CD14-positive monocyte (primary cell): ENCODE data around the gene NARS2. TPM values are rescaled to one million over a fixed set of nuclear protein-coding genes. Genes with fewer than 3 reads are reported as not detected.

ENCODE experiments used
- DNase-seq, 3 donors: peaks; one replicate each; pipeline ENCODE4 v3.0.0-alpha.2; 2011 to 2022
- H2AFZ ChIP-seq: 2 replicates; pipeline ENCODE4 v1.6.0; 2012; ENCODE audit warnings: mild to moderate bottlenecking, low read depth, low read length, inconsistent platforms; ENCODE audit not compliant: insufficient read depth, poor library complexity, severe bottlenecking
- H3K27ac ChIP-seq, 2 donors: 1 replicate in 1 of 2; 2 replicates in 1 of 2; pipeline ENCODE4 v1.5.1; 2012 to 2013; ENCODE audit warnings: low read length in 2 of 2, control low read depth in 1 of 2, inconsistent platforms in 1 of 2, low read depth in 1 of 2, mild to moderate bottlenecking in 1 of 2
- H3K27me3 ChIP-seq, 2 donors: one replicate each; pipeline versions ENCODE4 v1.6.0 to v1.6.1; 2011 to 2013; ENCODE audit warnings: low read length in 2 of 2; ENCODE audit not compliant: control insufficient read depth in 2 of 2, insufficient read depth in 2 of 2
- H3K36me3 ChIP-seq, 2 donors: replicated peaks in 1 of 2; 1 replicate in 1 of 2; 2 replicates in 1 of 2; pipeline versions ENCODE4 v1.5.1 to v1.6.1; 2012 to 2013; ENCODE audit warnings: low read length in 2 of 2, control low read depth in 1 of 2, inconsistent platforms in 1 of 2, mild to moderate bottlenecking in 1 of 2; ENCODE audit not compliant: insufficient read depth in 2 of 2, control insufficient read depth in 1 of 2
- H3K4me1 ChIP-seq, 2 donors: 1 replicate in 1 of 2; 2 replicates in 1 of 2; pipeline versions ENCODE4 v1.5.1 to v1.6.1; 2012 to 2013; ENCODE audit warnings: low read length in 2 of 2, control low read depth in 1 of 2, inconsistent platforms in 1 of 2, mild to moderate bottlenecking in 1 of 2, moderate library complexity in 1 of 2; ENCODE audit not compliant: insufficient read depth in 2 of 2, control insufficient read depth in 1 of 2
- H3K4me2 ChIP-seq: replicated peaks from 2 replicates; pipeline ENCODE3; 2012; ENCODE audit warnings: low read length, moderate library complexity, mild to moderate bottlenecking; ENCODE audit not compliant: poor library complexity, severe bottlenecking; ENCODE audit errors: extremely low read depth
- H3K4me3 ChIP-seq, 3 experiments: fragments of 200-600 bp in 1 of 3; sonication (generic) in 1 of 3; replicated peaks in 1 of 3; 1 replicate in 2 of 3; 2 replicates in 1 of 3; pipeline ENCODE4 v1.5.1; 2011 to 2013; ENCODE audit warnings: low read length in 3 of 3, mild to moderate bottlenecking in 3 of 3, control low read depth in 2 of 3, low read depth in 2 of 3, inconsistent platforms in 1 of 3, moderate library complexity in 1 of 3
- H3K79me2 ChIP-seq: 2 replicates; pipeline ENCODE4 v1.6.0; 2012; ENCODE audit warnings: mild to moderate bottlenecking, control low read depth, inconsistent platforms, low read length, moderate library complexity; ENCODE audit not compliant: insufficient read depth
- H3K9ac ChIP-seq: 2 replicates; pipeline ENCODE4 v1.6.0; 2017; ENCODE audit warnings: low read length, mild to moderate bottlenecking; ENCODE audit not compliant: insufficient read depth, poor library complexity, severe bottlenecking
- H3K9me3 ChIP-seq, 2 donors: replicated peaks in 1 of 2; 1 replicate in 1 of 2; 2 replicates in 1 of 2; pipeline versions ENCODE4 v1.5.1 to v1.6.1; 2012 to 2013; ENCODE audit warnings: low read length in 2 of 2, control low read depth in 1 of 2; ENCODE audit not compliant: control insufficient read depth in 1 of 2, insufficient read depth in 1 of 2
- H4K20me1 ChIP-seq: 2 replicates; pipeline ENCODE4 v1.6.0; 2012; ENCODE audit warnings: mild to moderate bottlenecking, low read length, control low read depth, moderate library complexity; ENCODE audit not compliant: insufficient read depth
- H3K27ac Mint-ChIP-seq, 7 donors: one replicate each; pipeline ENCODE4 v1.8.0; 2020; ENCODE audit warnings: mild to moderate bottlenecking in 7 of 7, mixed read lengths in 7 of 7, moderate library complexity in 6 of 7, inconsistent platforms in 2 of 7
- H3K27me3 Mint-ChIP-seq, 3 donors: one replicate each; pipeline ENCODE4 v1.8.0; 2021 to 2022; ENCODE audit warnings: low read depth in 3 of 3, mild to moderate bottlenecking in 3 of 3, mixed read lengths in 3 of 3, moderate library complexity in 3 of 3, inconsistent platforms in 1 of 3
- H3K36me3 Mint-ChIP-seq, 2 donors: one replicate each; pipeline ENCODE4 v1.8.0; 2020; ENCODE audit warnings: mixed read lengths in 2 of 2, inconsistent platforms in 1 of 2, mild to moderate bottlenecking in 1 of 2
- H3K4me1 Mint-ChIP-seq: one replicate; pipeline ENCODE4 v1.8.0; 2020; ENCODE audit warnings: mild to moderate bottlenecking, mixed read lengths
- H3K4me3 Mint-ChIP-seq, 2 donors: one replicate each; pipeline ENCODE4 v1.8.0; 2020; ENCODE audit warnings: mild to moderate bottlenecking in 2 of 2, mixed read lengths in 2 of 2, moderate library complexity in 1 of 2
- H3K9me3 Mint-ChIP-seq, 7 donors: one replicate each; pipeline ENCODE4 v1.8.0; 2020 to 2022; ENCODE audit warnings: mixed read lengths in 7 of 7, mild to moderate bottlenecking in 6 of 7, moderate library complexity in 6 of 7, inconsistent platforms in 2 of 7
- CTCF ChIP-seq: fragments of 200-600 bp; IDR thresholded peaks from one replicate; pipeline ENCODE4 v1.8.0; 2022; ENCODE audit warnings: antibody characterized with exemption, mild to moderate bottlenecking
- WGBS: methylation state at CpG from one replicate; pipeline ENCODE4 v1.1.5; 2013; ENCODE audit warnings: missing lambda C conversion rate; ENCODE audit not compliant: insufficient coverage; 5-methylcytosine and 5-hydroxymethylcytosine counted together
- intact Hi-C, 2 donors: fragments of 100-400 bp; cut with micrococcal nuclease; formaldehyde crosslinking; loops; one replicate each; pipeline versions ENCODE4 v1.15.0 to v1.15.1; 2023
- polyA plus RNA-seq, 3 donors: library from polyadenylated mRNA; depleted of rRNA in 1 of 3; unstranded in 2 of 3; stranded (reverse) in 1 of 3; fragments of 300-500 nt in 2 of 3; fragments of >200 nt in 1 of 3; fragmentation: Illumina TruSeq in 2 of 3; gene quantifications; 1 replicate in 2 of 3; 2 replicates in 1 of 3; pipeline ENCODE4 v1.2.3, GENCODE V29; 2012 to 2021

NARS2 gene
- polyA plus RNA-seq, 3 donors: 4.3 to 6.6 (median 4.9) TPM

DNA sequence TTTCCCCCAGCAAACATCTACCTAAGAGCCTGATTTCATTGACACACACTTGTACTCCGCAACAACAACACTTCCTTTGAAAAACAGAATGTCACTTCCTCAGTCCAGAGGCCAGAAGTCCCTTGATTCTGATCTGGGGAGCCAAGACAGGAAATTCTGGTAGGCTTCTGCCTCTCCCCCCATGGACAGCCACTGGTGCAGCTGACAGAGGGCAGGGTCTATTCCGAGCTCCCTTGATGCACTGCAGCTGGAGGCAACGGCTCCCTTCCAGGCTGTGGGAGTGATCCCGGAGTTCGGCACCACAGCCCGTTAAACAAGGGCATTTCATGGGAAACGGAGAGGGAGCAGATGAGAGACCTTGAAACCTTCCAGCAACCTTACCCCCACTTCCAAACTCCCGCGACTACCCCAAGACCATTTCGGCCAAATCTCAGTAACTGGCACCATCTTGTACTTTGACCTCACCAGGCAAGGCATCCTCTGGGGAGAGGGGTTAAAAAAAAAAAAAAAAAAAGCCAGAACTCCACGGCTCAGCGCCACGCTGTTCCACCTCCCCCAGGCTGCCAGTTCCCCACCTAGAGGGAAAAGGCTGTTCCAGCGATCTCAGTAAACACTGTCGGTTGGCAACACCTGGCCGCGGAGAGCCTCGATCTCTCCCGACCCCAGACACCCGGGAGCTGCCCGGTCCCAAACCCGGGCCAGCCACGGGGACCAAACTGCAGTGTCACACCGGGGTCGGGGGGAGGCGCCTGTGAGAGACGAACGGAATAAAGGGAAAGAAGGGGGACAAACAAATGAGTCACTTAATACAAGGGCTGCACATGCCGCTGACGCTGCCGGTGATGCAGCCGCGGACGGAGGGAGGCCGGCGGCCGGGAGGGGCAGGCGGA is 158.1 kb downstream of the NARS2 start:
- Histone ChIP-seq H3K4me1 (peaks cover 70 to 80% of the 10 kb centered on the region in 2 donors), H3K9me3 (no peaks in the 10 kb centered on the region), H3K27me3 (no peaks in the 10 kb centered on the region), H3K79me2 (peaks cover 68% of the 10 kb centered on the region), H3K36me3 (no peaks in the 10 kb centered on the region), H3K4me2 (peak overlapping the region; percentile 89), H3K9ac (peak overlapping the region; percentile 98), H2AFZ (no peak overlapping the region), H3K4me3 (peak overlapping the region; percentile 47 to 94 (median 84)), H3K27ac (peak overlapping the region; percentile 98 to 100), H4K20me1 (peaks cover 42% of the 10 kb centered on the region)
- intact Hi-C loops: loop anchor here in 1 of 2 donors (5.0 kb wide), 1 partner anchor 124 kb away; no protein-coding TSS in a partner anchor
- Mint-ChIP-seq H3K27me3 (peaks cover 0 to 8% (median 0%) of the 10 kb centered on the region in 3 donors), H3K36me3 (peaks cover 15 to 19% of the 10 kb centered on the region in 2 donors), H3K4me1 (peaks cover 74% of the 10 kb centered on the region), H3K4me3 (peak overlapping the region; percentile 95 to 96), H3K9me3 (no peaks in the 10 kb centered on the region), H3K27ac (peak overlapping the region; percentile 98 to 100 (median 99))
- DNase-seq: peak; percentile 91 to 95 (median 95)
- WGBS: 0% methylated on average over 21 of the region's 38 CpGs
- TF ChIP-seq CTCF: peak; percentile 59

- peaks cover 65% of the 10 kb centered on the region for H3K4me1 Mint-ChIP-seq
- no peak overlapping the region for H2AFZ ChIP-seq
- peak overlapping the region in 1 of 2 donors; percentile 98 for H3K27ac ChIP-seq
- H3K36me3 Mint-ChIP-seq: peaks cover 22 to 24% of the 10 kb centered on the region in 2 donors
- peaks cover under 1 to 3% of the 10 kb centered on the region in 2 donors for H3K9me3 ChIP-seq
- WGBS: 85% methylated on average over 2 of the region's 4 CpGs
- H3K27me3 ChIP-seq: no peaks in the 10 kb centered on the region
- peaks cover 0 to 6% (median 0%) of the 10 kb centered on the region in 3 donors for H3K27me3 Mint-ChIP-seq
- H3K4me3 ChIP-seq: peak overlapping the region in 1 of 3 experiments; percentile 94
- no peak for DNase-seq
- peaks cover 0 to 5% (median 3%) of the 10 kb centered on the region in 7 donors for H3K9me3 Mint-ChIP-seq
- peaks cover 54% of the 10 kb centered on the region for H4K20me1 ChIP-seq
- H3K79me2 ChIP-seq: peaks cover 80% of the 10 kb centered on the region
- TF ChIP-seq CTCF: no peak
- H3K4me1 ChIP-seq: peaks cover 61 to 68% of the 10 kb centered on the region in 2 donors
- H3K36me3 ChIP-seq: peaks cover 0 to 2% of the 10 kb centered on the region in 2 donors
- intact Hi-C loops: loop anchor here in 1 of 2 donors (2.0 to 5.0 kb wide), 2 partner anchors 17 to 123 kb away; no protein-coding TSS in a partner anchor
- H3K4me2 ChIP-seq: peak overlapping the region; percentile 89
- H3K27ac Mint-ChIP-seq: peak overlapping the region; percentile 57 to 99 (median 98)
- no peak overlapping the region for H3K9ac ChIP-seq
- peak overlapping the region; percentile 11 to 95 for H3K4me3 Mint-ChIP-seq
Measured at GRCh38 chr11:78415338-78415737, 159.3 kb downstream of the NARS2 start.
